AG04449 (cell line): ENCODE results near the gene ROS1.

ENCODE experiments used
- CTCF ChIA-PET: fragments of 350-600 bp; formaldehyde crosslinking; extraction: SDS; loops from one replicate; lab custom pipeline; 2021; ENCODE audit warnings: antibody characterized with exemption; lab: Yijun Ruan, JAX
- POLR2A ChIA-PET: fragments of 400-600, 350-600 bp; formaldehyde crosslinking; extraction: SDS; loops from one replicate; lab custom pipeline; 2020; ENCODE audit warnings: antibody characterized with exemption, inconsistent platforms; lab: Yijun Ruan, JAX
- DNase-seq: peaks from one replicate; pipeline ENCODE4 v3.0.0-alpha.2; 2010; ENCODE audit warnings: low read depth, low spot score
- H3K4me3 ChIP-seq: 2 replicates; pipeline ENCODE4 v1.5.1; 2011; ENCODE audit warnings: low read depth, mild to moderate bottlenecking, control low read depth, low read length
- TF ChIP-seq, protein P1 (sequence below): IDR thresholded peaks from one replicate; pipeline ENCODE4 v1.5.1; 2011; ENCODE audit warnings: mild to moderate bottlenecking, moderate library complexity, low read length, control low read depth, inconsistent platforms; ENCODE audit not compliant: insufficient read depth; ENCODE audit errors: missing control alignments

The ROS1 gene

GRCh38 chr6:117389227-117390057, 36.3 kb downstream of the ROS1 start:
- H3K4me3 ChIP-seq: no peak overlapping the region
- TF ChIP-seq, protein P1, sequence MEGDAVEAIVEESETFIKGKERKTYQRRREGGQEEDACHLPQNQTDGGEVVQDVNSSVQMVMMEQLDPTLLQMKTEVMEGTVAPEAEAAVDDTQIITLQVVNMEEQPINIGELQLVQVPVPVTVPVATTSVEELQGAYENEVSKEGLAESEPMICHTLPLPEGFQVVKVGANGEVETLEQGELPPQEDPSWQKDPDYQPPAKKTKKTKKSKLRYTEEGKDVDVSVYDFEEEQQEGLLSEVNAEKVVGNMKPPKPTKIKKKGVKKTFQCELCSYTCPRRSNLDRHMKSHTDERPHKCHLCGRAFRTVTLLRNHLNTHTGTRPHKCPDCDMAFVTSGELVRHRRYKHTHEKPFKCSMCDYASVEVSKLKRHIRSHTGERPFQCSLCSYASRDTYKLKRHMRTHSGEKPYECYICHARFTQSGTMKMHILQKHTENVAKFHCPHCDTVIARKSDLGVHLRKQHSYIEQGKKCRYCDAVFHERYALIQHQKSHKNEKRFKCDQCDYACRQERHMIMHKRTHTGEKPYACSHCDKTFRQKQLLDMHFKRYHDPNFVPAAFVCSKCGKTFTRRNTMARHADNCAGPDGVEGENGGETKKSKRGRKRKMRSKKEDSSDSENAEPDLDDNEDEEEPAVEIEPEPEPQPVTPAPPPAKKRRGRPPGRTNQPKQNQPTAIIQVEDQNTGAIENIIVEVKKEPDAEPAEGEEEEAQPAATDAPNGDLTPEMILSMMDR: no peak
- DNase-seq: no peak
- ChIA-PET CTCF (interaction anchor here (1.1 to 2.3 kb wide), 2 partner anchors 11 to 215 kb away, joined by 4 to 9 read pairs; no protein-coding TSS in a partner anchor), POLR2A (no interaction called here)

DNA sequence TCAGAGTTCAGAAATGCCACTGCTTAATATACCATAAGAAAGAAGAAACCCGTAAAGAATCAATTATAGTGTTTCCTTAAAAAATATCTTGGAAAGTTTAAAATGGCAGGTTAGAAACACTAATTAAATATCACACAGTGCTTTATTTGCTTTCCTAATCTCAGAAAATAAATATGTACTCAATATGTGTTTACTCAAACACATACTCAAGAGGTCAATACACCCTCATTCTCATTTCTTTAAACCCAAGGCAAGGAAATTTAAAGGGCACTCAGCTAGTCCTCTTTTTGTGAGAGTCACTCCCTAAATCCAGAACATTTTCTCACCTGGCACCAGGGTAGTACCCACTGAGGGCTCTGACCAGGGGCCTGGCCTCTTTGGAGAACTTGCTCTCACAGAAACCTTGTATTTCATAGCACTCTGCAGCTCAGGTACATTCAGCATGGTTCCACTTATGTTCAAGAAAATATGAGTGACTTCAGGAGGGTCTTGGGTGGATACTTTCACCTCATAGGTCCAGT, 38.2 kb downstream of the ROS1 start:
- POLR2A ChIA-PET: no interaction called here
- TF ChIP-seq, protein P1: no peak
- CTCF ChIA-PET: interaction anchor here (0.6 to 2.3 kb wide), 2 partner anchors 13 to 751 kb away, joined by 3 to 9 read pairs; no protein-coding TSS in a partner anchor
- no peak for DNase-seq
- H3K4me3 ChIP-seq: no peak overlapping the region

DNA sequence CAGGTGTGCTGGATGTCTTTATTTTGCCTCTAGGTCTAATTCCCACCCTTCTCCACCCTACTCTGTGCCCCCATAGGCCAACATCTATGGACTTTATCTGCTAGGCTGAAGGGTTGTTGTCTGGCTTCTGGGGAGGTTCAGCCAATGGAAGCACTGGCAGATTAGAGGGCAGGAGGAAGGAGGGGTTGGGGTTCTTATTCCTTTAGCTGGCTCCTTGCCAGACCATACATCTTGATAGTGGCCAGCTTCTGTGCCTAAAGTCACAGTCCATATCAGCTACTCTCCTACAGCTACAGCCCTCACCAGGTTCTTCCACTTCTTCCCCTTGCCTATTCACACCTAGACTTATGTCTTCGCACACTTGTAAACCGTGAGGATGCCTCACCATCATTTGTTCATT, 41.1 kb downstream of the ROS1 start:
- H3K4me3 ChIP-seq: no peak overlapping the region
- DNase-seq: no peak
- ChIA-PET CTCF (no interaction called here), POLR2A (no interaction called here)
- TF ChIP-seq, protein P1: no peak

GRCh38 chr6:117381749-117382148, 44.0 kb downstream of the ROS1 start:
- TF ChIP-seq, protein P1: no peak
- DNase-seq: no peak
- H3K4me3 ChIP-seq: no peak overlapping the region
- POLR2A ChIA-PET: no interaction called here
- CTCF ChIA-PET: interaction anchor here (1.3 kb wide), 1 partner anchor 18 kb away, joined by 4 read pairs; no protein-coding TSS in a partner anchor

- DNase-seq: no peak
- ChIA-PET POLR2A (no interaction called here), CTCF (interaction anchor here (0.8 to 1.3 kb wide), 2 partner anchors 20 to 70 kb away, joined by 3 to 4 read pairs; no protein-coding TSS in a partner anchor)
Measured at GRCh38 chr6:117380298-117380697, 45.4 kb downstream of the ROS1 start.

More at GRCh38 chr6:117380298-117380697, 45.4 kb downstream of the ROS1 start:
- H3K4me3 ChIP-seq: no peak overlapping the region
- TF ChIP-seq, protein P1: no peak
